Measurements from ENCODE around the gene KLHL36. TPM values are rescaled to one million over a fixed set of nuclear protein-coding genes. Genes with fewer than 3 reads are reported as not detected.

The KLHL36 gene
- total RNA-seq, 4 donors from 2014 or later, result 49.0 to 73.0 (median 65.8) TPM

GRCh38 chr16:84694980-84695379 is 46.7 kb downstream of the KLHL36 start:
- DNase-seq (ENCODE audit: low spot score in 2 of 2), result no peak
- 96% methylated on average over 2 of the region's 2 CpGs for WGBS, 2 donors
- TF ChIP-seq, protein P1, sequence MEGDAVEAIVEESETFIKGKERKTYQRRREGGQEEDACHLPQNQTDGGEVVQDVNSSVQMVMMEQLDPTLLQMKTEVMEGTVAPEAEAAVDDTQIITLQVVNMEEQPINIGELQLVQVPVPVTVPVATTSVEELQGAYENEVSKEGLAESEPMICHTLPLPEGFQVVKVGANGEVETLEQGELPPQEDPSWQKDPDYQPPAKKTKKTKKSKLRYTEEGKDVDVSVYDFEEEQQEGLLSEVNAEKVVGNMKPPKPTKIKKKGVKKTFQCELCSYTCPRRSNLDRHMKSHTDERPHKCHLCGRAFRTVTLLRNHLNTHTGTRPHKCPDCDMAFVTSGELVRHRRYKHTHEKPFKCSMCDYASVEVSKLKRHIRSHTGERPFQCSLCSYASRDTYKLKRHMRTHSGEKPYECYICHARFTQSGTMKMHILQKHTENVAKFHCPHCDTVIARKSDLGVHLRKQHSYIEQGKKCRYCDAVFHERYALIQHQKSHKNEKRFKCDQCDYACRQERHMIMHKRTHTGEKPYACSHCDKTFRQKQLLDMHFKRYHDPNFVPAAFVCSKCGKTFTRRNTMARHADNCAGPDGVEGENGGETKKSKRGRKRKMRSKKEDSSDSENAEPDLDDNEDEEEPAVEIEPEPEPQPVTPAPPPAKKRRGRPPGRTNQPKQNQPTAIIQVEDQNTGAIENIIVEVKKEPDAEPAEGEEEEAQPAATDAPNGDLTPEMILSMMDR (IDR thresholded peaks at IDR 0.05), result no peak
- no peak for TF ChIP-seq POLR2A (IDR thresholded peaks at IDR 0.05)
- intact Hi-C loops (cut with DNase I; ENCODE audit: low total_unique reads), result no loop called here
- H3K4me3 ChIP-seq (ENCODE audit: low read depth, poor library complexity, severe bottlenecking), result no peak overlapping the region

GRCh38 chr16:84699147-84699711 is 50.9 kb downstream of the KLHL36 start:
- intact Hi-C loops (cut with DNase I; ENCODE audit: low total_unique reads), result no loop called here
- WGBS, 2 donors, result 28 to 30% methylated on average over 19 to 22 of the region's 29 CpGs
- peak overlapping the region; percentile 96 for H3K4me3 ChIP-seq (ENCODE audit: low read depth, poor library complexity, severe bottlenecking)
- no peak for DNase-seq (ENCODE audit: low spot score in 2 of 2)
- TF ChIP-seq, protein P1 (IDR thresholded peaks at IDR 0.05), result no peak
- TF ChIP-seq POLR2A (IDR thresholded peaks at IDR 0.05), result no peak

GRCh38 chr16:84699712-84700445 is 51.6 kb downstream of the KLHL36 start, which contains the start of gene USP10:
Gene USP10, plus strand, starts transcription at chr16:84700000. Its CDS starts 91 bp downstream, at chr16:84700091.
- peak; percentile 42 to 93 for DNase-seq (ENCODE audit: low spot score in 2 of 2)
- WGBS, 2 donors, result 2% methylated on average over 22 of the region's 97 CpGs; no CpG with 5 or more reads in 1 of the 2 donors
- intact Hi-C loops (cut with DNase I; ENCODE audit: low total_unique reads), result no loop called here
- H3K4me3 ChIP-seq (ENCODE audit: low read depth, poor library complexity, severe bottlenecking), result peak within 1 kb of the TSS; percentile 96
- TF ChIP-seq POLR2A (IDR thresholded peaks at IDR 0.05), result no peak
- TF ChIP-seq, protein P1 (IDR thresholded peaks at IDR 0.05), result no peak

DNA sequence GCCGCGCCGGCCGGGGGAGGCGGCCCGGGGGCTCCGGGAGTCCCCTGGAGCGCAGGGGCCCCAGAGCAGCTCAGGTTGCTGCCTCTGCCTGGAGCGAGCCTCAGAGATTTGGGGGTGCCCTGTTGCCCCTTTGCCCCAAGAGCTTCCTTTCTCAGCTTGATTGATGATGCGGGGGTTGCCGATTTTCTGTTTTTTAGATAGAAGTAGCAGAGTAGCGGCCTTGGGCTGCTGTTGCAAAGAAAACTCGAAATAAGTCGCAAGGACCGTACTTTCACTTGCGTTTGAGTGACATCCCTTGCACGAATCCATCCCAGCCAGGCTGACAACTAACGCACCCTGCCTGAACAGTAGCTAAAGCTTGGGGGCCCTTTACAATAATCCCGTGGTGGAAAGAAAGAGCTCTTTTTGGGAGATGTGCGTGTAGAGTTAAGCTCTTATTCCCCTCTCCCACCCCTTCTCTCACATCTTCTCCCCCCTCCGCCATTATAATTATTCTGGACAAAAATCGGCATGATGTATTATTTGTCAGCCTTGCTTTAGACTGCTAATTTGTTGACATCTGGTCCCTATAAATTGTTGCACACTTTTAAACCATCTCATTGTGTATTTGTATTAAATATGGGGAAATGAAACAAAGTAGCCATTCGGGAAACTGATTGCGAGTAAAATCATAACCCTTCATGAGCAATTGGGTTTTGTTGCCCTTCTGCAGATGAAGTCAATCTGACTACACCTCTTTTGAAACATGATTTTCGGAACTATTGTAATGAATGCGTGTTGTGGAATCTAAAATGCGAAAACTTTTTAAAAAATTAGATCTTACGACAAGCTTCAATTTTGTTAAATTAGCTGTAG is 52.4 kb downstream of the KLHL36 start:
- DNase-seq (ENCODE audit: low spot score in 2 of 2), result no peak
- intact Hi-C loops (cut with DNase I; ENCODE audit: low total_unique reads), result no loop called here
- peak overlapping the region; percentile 96 for H3K4me3 ChIP-seq (ENCODE audit: low read depth, poor library complexity, severe bottlenecking)
- TF ChIP-seq POLR2A (IDR thresholded peaks at IDR 0.05), result no peak
- TF ChIP-seq, protein P1 (IDR thresholded peaks at IDR 0.05), result no peak
- WGBS, 2 donors, result 3 to 6% methylated on average over 19 to 25 of the region's 28 CpGs

DNA sequence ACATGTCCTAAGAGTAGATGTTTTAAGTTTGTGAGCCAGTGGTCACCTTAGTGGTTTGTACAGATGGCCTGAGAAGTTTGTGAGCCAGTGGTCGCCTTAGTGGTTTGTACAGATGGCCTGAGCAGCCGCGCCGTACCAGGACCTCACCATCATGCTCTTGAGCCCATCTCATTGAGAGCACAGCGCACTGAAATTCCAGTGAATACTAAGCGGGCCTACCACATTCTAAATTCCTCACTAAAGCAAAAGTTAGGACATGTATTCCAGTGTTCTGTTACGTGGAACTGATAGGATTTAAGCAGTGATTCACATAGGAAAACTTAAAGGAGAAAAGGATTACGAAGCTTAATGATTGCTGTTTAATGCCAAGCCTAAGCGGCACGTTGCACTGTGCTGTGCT is 55.4 kb downstream of the KLHL36 start:
- TF ChIP-seq POLR2A (IDR thresholded peaks at IDR 0.05), result no peak
- TF ChIP-seq, protein P1 (IDR thresholded peaks at IDR 0.05), result no peak
- intact Hi-C loops (cut with DNase I; ENCODE audit: low total_unique reads), result no loop called here
- no peak overlapping the region for H3K4me3 ChIP-seq (ENCODE audit: low read depth, poor library complexity, severe bottlenecking)
- DNase-seq (ENCODE audit: low spot score in 2 of 2), result no peak
- WGBS, 2 donors, result 91 to 92% methylated on average over 10 of the region's 10 CpGs

Data from lower leg skin (tissue), 4 donors.